Endometrial microvascular endothelial cells (primary cell): ENCODE data around the gene SERBP1. TPM values are rescaled to one million over a fixed set of nuclear protein-coding genes. Genes with fewer than 3 reads are reported as not detected.

Experiments used
- in situ Hi-C: cut with HindIII; loops from 2 replicates; pipeline ENCODE4 v1.10.0; 2017; ENCODE audit warnings: low sequenced_read_pairs, low pct_unique_long_range_greater_than_20kb; ENCODE audit errors: inconsistent ontology term
- total RNA-seq: library from RNA; depleted of rRNA; stranded (reverse); fragments of >200 nt; gene quantifications from one replicate; pipeline ENCODE4 v1.2.3, GENCODE V29; 2015; ENCODE audit errors: inconsistent ontology term

SERBP1 gene
- 328 TPM for total RNA-seq

DNA sequence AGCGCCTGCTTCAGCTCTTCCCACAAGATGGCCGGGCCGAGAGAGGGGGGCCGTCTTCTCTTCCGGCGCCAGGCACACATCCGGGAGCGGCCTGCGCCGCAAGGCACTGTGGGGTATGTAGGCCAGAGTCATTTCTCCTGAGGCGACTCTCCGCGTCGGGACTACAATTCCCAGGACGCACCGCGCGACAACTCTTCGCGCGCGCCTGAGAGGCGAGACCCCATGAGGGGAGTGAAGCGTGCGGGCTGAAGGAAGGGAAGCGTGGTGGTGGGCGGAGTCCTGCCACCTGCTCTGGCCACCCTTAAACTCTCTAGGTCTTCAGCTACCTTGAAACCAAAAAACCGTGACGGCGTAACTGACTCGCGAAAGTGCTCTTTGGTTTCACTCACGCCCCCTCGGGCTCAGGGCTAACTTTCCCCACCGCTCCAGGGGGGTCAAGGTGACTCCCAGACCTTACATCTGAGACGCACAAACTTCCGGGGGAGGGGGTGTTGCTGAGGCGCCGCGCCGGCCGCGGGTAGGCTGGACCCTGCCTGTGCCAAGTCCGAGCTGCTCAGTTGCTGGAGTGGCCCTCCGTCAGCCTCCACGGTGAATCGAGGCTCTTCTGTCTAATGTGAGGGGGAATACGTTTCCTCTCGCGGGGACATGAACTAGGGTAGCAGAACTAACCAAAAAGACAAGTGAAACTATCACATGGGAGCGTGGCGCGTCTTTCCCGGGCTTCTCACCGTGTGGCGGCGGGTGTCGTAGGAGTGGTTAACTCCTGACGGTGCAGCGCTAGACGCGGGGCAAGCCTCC, at the start of gene SERBP1:
TSS of gene SERBP1 (minus strand) at position 45 of the 798 bp plus-strand sequence. CDS start 102 bp downstream, outside the sequence.
- in situ Hi-C loops: no loop called here

DNA sequence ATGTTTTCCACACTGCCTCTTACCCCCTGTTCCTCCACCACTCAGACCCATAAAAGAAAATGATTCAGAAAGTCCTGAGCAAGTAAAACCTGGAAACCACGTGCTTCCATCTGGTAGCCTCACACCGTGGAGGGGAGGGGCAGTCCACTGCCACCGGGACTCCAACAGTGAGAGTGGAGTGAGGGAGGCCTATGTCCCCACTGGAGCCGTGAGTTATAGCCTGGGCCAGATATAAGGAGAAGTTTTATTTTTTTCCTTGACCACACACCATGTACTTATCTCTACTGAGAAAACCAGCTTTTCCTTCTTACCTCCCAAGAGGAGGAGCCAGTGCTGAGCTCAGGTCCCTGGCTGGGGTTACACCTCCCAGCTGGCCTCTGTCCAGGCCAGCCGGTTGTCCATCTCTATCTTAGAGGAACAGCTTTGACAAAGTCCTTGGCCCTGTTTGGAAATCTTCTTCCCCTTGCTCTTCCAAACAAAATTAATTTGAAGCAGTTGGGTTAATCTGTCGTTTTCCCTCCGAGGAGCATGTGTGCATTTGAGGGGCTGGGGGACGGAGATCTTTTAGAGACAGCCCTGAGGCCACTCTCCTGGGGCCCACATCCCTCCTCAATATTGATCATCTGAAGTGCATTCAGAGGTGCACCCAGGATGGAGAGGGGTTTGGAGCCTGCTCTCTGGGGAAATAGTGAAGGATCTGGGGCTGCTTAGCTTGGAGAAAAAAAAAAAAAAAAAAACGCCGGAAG, 49.1 kb upstream of the SERBP1 start:
- in situ Hi-C loops: no loop called here

DNA sequence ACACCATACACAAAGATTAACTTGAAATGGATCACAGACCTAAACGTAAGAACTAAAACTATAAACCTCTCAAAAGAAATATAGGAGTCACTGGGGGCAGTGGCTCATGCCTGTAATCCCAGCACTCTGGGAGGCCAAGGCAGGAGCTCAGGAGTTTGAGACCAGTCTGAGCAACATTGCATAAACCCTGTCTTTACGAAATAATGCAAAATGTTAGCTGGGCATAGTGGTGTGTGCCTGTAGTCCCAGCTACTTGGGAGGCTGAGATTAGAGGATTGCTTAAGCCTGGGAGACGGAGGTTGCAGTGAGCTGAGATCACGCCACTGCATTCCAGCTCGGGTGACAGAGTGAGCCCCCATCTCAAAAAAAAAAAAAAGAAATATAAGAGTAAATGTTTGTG, 46.7 kb upstream of the SERBP1 start:
- in situ Hi-C loops: no loop called here

DNA sequence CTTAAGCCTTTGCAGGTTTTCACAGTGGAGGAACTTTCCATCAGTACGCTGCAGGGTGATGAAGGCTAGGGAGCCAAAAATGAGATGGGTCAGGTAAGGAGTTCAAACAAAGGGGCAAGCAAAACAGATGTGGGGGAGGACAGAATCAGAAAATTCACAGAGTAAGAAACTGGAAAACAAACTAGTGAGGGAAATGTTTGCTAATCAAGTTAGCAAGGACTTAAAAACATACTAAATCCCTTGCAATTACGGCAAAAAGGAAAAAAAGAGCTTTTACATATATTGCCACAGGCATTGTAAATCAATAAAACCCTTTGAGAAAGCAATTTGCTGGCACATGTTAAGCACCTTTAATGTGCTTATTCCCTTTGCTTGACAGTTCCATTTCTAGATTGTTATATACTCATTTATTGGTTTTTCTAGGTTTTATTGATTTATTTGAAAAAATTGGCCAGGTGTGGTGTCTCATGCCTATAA, 45.8 kb upstream of the SERBP1 start:
- in situ Hi-C loops: no loop called here

DNA sequence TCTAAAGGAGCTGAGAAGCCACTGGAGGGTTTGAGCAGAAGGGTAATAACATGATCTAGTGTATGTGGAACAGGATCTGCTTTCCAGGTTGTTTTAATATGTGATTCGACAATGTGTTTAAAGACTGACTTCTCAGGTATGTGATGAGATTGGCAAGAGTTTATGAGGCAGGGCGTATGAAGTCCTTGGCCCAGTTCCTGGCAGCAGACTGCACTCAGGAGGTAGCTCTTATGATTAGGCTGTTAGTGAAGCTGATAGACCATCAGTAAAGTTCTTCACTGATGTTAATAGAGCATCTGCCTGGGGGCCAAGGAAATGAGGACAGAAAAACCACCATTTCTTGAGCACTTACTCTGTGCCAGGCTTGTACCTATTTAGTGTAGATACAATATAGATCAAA, 41.9 kb upstream of the SERBP1 start:
- in situ Hi-C loops: no loop called here

DNA sequence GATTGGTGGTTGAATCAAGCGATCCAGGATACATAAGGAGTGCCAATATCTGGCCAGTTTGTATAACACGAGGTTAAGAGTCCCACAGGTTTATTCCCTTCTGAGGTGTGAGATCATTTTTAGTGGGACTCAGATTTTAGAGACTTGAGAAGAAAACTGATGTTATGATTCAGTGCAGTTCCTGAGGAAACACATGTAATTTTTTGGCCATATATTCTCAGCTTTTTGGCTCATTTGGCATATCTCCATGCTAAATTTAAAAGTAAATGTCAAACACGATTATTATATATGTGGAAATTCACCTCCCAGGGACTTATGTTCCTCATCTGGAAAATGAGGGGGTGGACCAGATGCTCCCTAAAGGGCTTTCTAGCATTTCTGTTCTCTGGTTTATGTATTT, 39.2 kb upstream of the SERBP1 start:
- in situ Hi-C loops: no loop called here

DNA sequence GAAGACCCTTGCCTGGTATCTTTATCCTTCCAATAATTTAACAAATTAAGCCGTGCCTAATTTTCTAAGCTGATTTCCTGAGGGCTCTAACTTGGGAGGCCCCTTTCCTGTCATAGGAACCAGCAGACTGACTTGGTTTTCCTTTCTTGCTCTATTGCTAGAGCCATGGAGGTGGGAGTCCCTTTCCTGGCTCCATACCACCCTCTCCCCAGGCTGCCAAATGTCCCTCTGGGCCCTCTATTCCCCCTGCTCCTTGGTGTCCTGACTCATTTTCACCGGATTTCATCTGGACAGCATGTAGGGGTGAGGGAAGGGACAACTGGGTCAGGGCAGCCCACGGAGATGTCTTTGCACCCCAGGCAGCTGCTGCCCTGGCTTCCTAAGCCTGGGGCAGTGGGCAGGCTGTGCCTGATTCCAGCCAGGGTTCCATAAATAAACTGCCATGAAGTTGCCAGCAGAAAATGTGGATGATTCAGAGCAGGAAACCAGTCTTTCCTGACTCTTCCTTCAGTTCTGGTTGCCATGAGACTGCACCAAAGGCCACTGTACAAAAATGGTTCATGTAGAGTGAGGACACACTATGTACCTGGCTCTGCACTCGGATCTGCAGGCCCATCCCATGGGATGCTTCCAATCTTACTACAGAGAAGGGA, 38.0 kb upstream of the SERBP1 start:
- in situ Hi-C loops: no loop called here

DNA sequence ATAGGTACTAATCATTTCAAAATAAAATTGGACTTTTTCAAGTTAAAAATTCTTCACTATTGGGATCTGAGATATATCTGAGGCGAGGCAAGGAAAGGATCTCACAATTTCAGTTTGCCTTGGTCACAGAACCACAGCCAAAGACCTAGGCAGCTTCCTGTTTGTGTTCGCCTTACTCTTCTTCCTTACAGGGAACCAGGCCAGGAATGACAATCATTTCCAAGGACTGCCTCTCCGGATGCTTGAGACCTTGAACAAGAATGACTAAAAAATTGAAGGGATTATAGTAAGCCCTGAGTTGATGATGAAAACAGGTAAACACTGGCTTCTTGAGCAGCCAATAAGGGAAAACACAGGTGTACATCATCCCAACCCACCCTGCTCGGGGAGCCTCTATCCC, 35.2 kb upstream of the SERBP1 start:
- in situ Hi-C loops: no loop called here

DNA sequence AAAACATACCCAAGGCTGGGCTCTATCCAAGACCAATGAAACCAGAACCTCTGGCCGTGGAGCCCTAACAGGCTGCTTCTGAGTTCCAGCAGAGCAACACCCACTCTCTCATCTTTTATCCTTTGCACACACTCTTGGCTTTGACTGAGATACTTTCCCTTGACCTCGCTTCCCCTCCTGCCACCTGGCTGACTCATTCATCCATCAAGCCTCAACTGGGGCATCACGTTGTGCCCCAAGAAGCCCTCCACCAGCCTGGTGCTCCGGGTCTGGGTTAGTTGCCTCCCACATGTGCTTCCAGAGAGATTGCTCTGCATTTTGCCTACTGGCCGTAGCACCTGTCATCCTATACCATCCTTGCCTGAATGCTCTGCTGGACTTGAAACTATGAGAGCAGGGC, 34.5 kb upstream of the SERBP1 start:
- in situ Hi-C loops: no loop called here

DNA sequence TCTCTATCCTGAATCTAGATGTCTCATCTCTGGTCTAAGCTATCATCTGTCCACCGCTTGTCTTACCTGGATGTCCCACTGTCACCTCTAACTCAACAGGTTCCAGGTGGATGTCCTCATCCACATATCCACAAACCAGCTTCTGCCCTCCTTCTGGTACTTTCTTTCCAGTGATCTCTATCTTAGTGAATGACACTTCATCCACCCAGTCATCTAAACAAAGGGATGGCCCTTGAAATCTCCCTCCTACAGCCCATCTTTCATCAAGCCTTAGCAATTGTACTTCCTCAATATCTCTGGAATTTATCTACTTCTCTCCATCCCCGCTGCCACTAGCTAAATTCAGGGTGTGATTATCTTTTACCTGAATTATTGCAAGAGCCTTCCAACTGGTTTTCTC, 33.9 kb upstream of the SERBP1 start:
- in situ Hi-C loops: no loop called here

DNA sequence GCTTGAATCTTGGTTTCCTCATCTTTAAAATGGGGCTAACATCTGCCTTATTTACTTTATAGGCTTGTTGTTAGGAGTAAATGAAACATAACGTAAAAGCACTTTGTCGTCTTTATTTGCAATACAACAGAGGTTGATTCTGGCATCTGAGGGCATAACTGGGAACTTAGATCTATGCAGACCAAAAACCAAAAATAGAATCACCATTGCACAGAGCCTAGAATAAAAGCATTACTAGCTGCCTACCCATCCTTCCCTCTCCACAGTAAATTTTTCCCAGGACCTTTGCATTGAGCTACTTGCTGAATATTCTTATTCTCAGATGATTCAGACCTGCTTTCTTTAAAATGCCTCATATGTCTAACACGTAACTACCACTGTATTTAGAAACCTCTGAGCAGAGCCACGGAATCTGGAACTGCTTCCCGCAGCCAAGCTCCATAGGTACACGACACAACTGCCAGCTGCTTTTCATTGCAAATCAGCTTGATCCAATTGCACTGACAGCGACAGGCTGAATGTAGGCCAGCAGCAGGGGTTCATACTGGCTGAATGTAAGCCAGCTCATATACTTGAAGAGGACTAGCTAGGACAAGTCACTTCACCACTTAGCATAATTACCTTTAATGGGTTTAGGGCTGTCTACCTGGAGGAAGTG, 33.2 kb upstream of the SERBP1 start:
- in situ Hi-C loops: no loop called here

DNA sequence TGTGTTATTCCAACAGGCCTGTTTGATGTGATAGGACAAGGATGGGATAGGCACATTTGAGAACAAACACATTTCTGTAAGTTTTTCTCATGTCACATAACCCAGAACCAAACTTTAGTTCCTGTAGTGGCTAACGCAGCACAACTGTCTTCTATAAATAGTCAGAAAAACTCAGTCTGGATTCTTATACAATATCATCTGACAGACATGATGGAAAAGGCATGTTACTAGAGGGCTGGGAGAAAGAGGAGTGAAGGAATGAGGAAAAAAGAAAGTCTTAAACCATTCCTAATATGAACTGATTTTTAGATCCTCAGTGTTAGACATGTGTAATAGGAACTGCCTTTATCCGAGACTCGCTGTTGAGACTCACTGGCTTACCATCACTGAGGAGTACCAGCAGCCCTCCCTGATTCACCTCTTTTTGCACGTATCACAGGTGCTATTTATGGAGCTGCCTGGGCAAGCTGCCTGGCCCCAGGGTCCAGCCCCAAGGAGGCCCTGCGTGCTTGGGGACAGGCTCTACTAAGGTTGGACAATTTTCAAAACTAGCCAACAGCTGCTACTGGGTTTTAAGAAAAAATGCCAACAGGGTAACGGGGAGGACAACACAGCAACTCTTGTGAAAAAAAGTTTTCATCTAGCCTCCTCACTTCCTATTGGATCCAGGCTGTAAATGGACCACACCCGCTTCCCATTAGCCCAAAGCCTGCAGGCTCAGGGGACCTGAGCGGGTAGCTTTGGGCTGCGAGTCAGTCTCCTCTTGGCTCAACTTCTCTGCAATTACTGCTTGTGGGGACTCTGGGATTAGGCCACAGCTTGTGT, 30.7 kb upstream of the SERBP1 start:
- in situ Hi-C loops: no loop called here

DNA sequence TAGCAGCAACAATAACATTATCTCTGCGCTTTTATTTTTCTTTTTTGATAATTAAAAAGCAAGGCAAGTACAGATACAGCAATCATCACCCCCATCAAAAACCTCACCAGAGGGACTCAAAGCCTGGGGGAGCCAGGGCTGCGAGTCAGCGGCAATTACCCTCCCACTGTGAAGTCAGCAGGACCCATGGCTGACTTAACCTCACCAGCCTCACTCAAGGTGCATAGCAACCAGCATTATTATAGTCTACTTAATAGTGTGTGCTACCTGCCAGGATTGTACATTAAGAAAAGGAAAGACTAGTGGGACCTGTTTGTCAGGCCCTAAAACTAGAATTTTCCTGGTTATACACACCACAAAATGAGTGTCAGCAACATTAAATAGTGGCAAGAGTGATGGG, 28.9 kb upstream of the SERBP1 start:
- in situ Hi-C loops: no loop called here

DNA sequence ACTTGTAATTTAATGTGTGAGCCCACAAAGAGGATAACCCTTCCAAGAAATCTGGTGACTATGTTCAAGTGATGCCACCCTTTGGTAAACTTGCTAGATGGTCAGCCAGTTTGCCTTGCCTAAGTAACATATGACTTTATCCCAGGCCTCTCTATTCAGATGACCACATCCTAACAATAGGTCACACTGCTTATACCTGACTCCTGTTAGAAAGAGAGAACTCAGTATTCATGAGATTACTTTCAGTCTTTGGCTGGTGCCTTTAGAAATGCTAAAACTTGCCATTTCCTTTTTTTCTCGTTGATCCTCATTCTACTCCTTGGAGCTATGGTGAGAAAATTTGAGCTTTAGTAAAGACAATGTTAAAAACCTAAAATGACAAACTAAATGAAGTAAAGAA, 28.5 kb upstream of the SERBP1 start:
- in situ Hi-C loops: no loop called here

DNA sequence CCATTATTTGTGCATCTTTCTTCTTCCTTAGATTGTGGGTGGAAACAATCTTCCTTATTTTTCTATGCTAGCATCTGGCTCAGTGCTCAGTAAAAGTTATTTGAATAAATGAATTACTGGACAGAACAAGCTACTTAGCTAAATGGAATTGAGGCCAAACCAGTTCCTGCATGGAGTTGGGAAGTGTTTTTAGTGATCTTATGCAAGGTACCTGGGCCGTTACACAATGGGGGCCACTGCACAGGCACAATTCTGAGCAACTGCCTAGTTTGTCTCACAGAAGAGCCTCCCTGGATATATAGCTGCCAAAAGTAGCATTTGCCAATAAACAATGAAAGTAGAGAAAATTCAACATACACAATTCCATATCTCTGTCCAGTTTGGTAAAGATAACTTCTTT, 27.0 kb upstream of the SERBP1 start:
- in situ Hi-C loops: no loop called here

DNA sequence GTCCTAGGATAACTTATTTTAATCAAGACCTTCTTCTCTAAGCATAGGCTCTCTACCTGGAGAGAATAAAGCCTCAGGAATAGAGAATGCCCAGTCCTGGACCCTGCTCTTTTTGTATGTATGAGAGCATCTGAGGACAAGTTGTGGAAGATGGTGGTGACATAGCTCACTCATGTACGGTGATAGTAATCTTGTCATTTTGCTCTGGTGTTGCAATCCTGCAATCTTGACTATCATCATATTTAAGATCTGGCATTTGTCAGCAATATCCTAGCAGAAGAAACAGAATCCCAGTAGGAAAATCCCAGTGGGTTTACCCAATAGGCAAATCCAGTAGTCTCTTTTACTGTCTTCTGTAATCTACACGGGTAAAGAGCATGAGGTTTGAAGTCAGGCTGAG, 21.6 kb upstream of the SERBP1 start:
- in situ Hi-C loops: no loop called here

DNA sequence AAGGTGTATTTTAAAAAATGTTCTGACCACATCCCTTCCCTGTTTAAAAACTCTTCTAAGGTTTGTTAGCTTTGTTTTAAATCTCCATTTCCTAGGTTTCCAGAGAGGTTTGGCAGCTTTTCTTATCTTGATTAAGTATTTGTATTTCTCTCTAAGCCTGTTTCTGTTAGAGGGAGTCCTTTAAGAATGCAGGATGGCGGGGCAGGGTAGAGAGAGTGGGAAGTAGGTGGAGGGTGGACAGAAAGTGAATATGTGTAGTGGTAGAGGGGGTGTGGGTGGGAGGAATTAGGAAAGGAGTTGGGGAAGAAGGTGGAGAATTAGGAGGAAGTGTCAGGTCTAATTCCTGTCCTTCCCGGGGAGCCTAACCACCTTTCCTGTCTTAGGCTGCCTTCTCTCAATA, 21.2 kb upstream of the SERBP1 start:
- in situ Hi-C loops: no loop called here

DNA sequence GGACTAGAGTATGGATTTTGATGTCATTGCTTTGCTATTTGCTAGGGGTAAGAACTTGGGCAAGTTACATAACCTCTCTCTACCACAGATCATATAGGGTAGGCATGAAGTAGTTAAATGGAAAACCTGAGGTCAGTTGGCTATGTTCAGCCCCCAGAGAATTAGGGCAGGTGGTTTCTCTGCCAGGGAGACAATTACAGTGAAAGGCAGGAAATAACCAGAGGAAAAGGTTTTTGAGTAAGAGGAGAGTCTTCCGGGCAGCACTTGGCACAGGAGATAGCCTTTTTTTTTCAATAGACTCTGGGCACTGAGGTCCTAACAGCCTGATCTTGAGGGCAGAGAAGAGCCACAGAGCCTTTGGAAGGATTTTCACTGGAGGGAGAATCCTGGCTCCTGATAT, 16.7 kb upstream of the SERBP1 start:
- in situ Hi-C loops: no loop called here
